ENCODE measurements around the gene ASPRV1.

The ASPRV1 gene

GRCh38 chr2:69911985-69912563, 49.4 kb downstream of the ASPRV1 start:
- no peak overlapping the region for H3K9ac ChIP-seq (ENCODE audit: low read depth, low read length)
- H3K27ac ChIP-seq (ENCODE audit: low read length) = no peak overlapping the region
- H3K9me3 ChIP-seq (ENCODE audit: insufficient read depth, low read depth, low read length) = no peaks in the 10 kb centered on the region
- no peaks in the 10 kb centered on the region; the same call in 1 of the 2 replicates for H3K4me1 ChIP-seq (ENCODE audit: insufficient read depth, low read length)
- H3K4me3 ChIP-seq (ENCODE audit: low read length) = no peak overlapping the region
- H3K36me3 ChIP-seq (ENCODE audit: insufficient read depth, low read depth, low read length) = peaks cover 22% of the 10 kb centered on the region
- peaks cover 6% of the 10 kb centered on the region; the same call in 1 of the 2 replicates for H3K27me3 ChIP-seq (ENCODE audit: insufficient read depth, low read length)
